GM19239 (cell line): ENCODE data around the gene DDX59.
"Not testable (repeated sequence)": the region's sequence is repeated elsewhere in the genome, so short reads cannot be mapped to it uniquely, and the experiment has no call there.

ENCODE experiments used
- DNase-seq: peaks from one replicate; pipeline ENCODE4 v3.0.0; 2011; ENCODE audit warnings: low spot score; ENCODE audit not compliant: insufficient read length
- FAIRE-seq: peaks from 2 replicates; lab custom pipeline; 2011; peaks lifted over from hg19 to GRCh38; lab: Jason Lieb, UNC

Gene DDX59

GRCh38 chr1:200634261-200635122 is 35.2 kb downstream of the DDX59 start:
- no peak for DNase-seq
- peak; percentile 73 for FAIRE-seq

GRCh38 chr1:200631375-200631774 is 38.3 kb downstream of the DDX59 start:
- DNase-seq, result no peak
- FAIRE-seq, result no peak

GRCh38 chr1:200630515-200630899 is 39.2 kb downstream of the DDX59 start:
- FAIRE-seq, DNase-seq: not testable (repeated sequence)

- DNase-seq (no peak), FAIRE-seq (no peak)
Measured at GRCh38 chr1:200629876-200630514, 39.7 kb downstream of the DDX59 start.

- DNase-seq (peak; percentile 24), FAIRE-seq (peak; percentile 96)
Measured at GRCh38 chr1:200628223-200628881, 41.4 kb downstream of the DDX59 start.

GRCh38 chr1:200627575-200628222 is 42.0 kb downstream of the DDX59 start:
- FAIRE-seq, result no peak
- DNase-seq, result no peak

- no peak for DNase-seq
- no peak for FAIRE-seq
Measured at GRCh38 chr1:200626853-200627534, 42.7 kb downstream of the DDX59 start.

- FAIRE-seq (peak; percentile 77), DNase-seq (no peak)
Measured at GRCh38 chr1:200625381-200625824, 44.3 kb downstream of the DDX59 start.

- DNase-seq (no peak), FAIRE-seq (peak; percentile 61)
Measured at GRCh38 chr1:200624679-200625335, 44.9 kb downstream of the DDX59 start.

GRCh38 chr1:200620273-200621131 is 49.2 kb downstream of the DDX59 start, which contains the start of gene KIF14:
KIF14 (minus strand) TSS chr1:200620751; CDS start chr1:200618723, 2,028 bp downstream.
- peak; percentile 95 for FAIRE-seq
- peak; percentile 85 for DNase-seq

GRCh38 chr1:200619894-200620272 is 49.8 kb downstream of the DDX59 start:
- FAIRE-seq, result peak; percentile 54
- no peak for DNase-seq

GRCh38 chr1:200610846-200611245 is 58.9 kb downstream of the DDX59 start:
- FAIRE-seq (no peak), DNase-seq (no peak)

GRCh38 chr1:200602632-200603031 is 67.1 kb downstream of the DDX59 start:
- no peak for FAIRE-seq
- DNase-seq, result no peak
